Testis (tissue), 2 donors: ENCODE measurements around the gene EHMT2.

ENCODE experiments used
- POLR2A ChIP-seq: fragments of 450-650 bp; IDR thresholded peaks from one replicate; pipeline ENCODE4 v1.6.1; 2017; ENCODE audit warnings: antibody characterized with exemption, mild to moderate bottlenecking, moderate library complexity
- TF ChIP-seq, protein P1 (sequence below), 3 experiments: fragments of 450-650 bp in 2 of 3; fragments of 200-600 bp in 1 of 3; sonication (generic) in 1 of 3; IDR thresholded peaks; one replicate each; pipeline ENCODE4 v1.5.1; 2016 to 2019; ENCODE audit warnings: antibody characterized with exemption in 3 of 3, mild to moderate bottlenecking in 2 of 3, moderate library complexity in 1 of 3

DNA sequence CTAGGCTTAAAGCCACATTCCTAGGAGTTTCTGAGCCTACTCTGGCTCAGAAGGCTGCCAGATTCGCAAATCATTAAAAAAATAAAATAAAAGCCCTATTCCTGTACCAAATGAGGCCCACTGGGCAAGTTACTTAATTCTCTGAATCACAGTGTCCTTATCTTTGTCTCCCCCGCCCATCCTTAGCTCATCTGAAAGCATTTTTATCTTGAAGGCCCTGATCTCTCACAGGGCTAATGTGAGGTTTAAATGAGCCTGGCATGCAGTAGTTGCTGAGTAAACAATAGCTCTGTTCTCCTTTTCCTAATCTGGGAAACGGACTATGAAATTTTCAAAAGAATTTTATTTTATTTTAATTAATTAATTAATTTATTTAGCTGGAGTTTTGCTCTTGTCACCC, 6.5 kb upstream of the EHMT2 start:
- TF ChIP-seq, protein P1, sequence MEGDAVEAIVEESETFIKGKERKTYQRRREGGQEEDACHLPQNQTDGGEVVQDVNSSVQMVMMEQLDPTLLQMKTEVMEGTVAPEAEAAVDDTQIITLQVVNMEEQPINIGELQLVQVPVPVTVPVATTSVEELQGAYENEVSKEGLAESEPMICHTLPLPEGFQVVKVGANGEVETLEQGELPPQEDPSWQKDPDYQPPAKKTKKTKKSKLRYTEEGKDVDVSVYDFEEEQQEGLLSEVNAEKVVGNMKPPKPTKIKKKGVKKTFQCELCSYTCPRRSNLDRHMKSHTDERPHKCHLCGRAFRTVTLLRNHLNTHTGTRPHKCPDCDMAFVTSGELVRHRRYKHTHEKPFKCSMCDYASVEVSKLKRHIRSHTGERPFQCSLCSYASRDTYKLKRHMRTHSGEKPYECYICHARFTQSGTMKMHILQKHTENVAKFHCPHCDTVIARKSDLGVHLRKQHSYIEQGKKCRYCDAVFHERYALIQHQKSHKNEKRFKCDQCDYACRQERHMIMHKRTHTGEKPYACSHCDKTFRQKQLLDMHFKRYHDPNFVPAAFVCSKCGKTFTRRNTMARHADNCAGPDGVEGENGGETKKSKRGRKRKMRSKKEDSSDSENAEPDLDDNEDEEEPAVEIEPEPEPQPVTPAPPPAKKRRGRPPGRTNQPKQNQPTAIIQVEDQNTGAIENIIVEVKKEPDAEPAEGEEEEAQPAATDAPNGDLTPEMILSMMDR (IDR thresholded peaks at IDR 0.05), result no peak
- TF ChIP-seq POLR2A, result no peak
